HG02678 (cell line): ENCODE measurements around the gene JMY.

Experiments
- ATAC-seq: cut with Tn5 transposase; IDR thresholded peaks from one replicate; pipeline ENCODE4 v1.9.1; 2021; ENCODE audit warnings: mild to moderate bottlenecking, moderate library complexity; ENCODE audit not compliant: unreplicated experiment

Gene JMY

GRCh38 chr5:79285285-79285684 lies 49.4 kb downstream of the JMY start:
- no peak for ATAC-seq

- ATAC-seq, result no peak
Observed at GRCh38 chr5:79285833-79286232, 49.9 kb downstream of the JMY start.

GRCh38 chr5:79287380-79287779 lies 51.4 kb downstream of the JMY start:
- no peak for ATAC-seq

GRCh38 chr5:79287907-79288306 lies 52.0 kb downstream of the JMY start:
- no peak for ATAC-seq

- ATAC-seq, result no peak
Observed at GRCh38 chr5:79295029-79295428, 59.1 kb downstream of the JMY start.

GRCh38 chr5:79297661-79298060 lies 61.7 kb downstream of the JMY start:
- no peak for ATAC-seq

- ATAC-seq, result no peak
Observed at GRCh38 chr5:79301046-79301712, 65.2 kb downstream of the JMY start.

GRCh38 chr5:79302454-79302853 lies 66.5 kb downstream of the JMY start:
- ATAC-seq, result no peak

GRCh38 chr5:79305706-79306105 lies 69.8 kb downstream of the JMY start:
- ATAC-seq, result no peak

GRCh38 chr5:79318935-79319614 lies 83.1 kb downstream of the JMY start:
- ATAC-seq, result no peak

- ATAC-seq, result no peak
Observed at GRCh38 chr5:79329453-79329852, 93.5 kb downstream of the JMY start.

GRCh38 chr5:79330071-79330470 lies 94.1 kb downstream of the JMY start:
- ATAC-seq, result no peak

GRCh38 chr5:79333852-79334557 lies 98.1 kb downstream of the JMY start:
- ATAC-seq, result no peak

GRCh38 chr5:79346420-79346824 lies 110.5 kb downstream of the JMY start:
- ATAC-seq, result no peak

GRCh38 chr5:79349047-79349446 lies 113.1 kb downstream of the JMY start:
- ATAC-seq, result no peak

- ATAC-seq, result no peak
Observed at GRCh38 chr5:79349881-79350280, 114.0 kb downstream of the JMY start.

- no peak for ATAC-seq
Observed at GRCh38 chr5:79357398-79357797, 121.5 kb downstream of the JMY start.
